ENCODE data around the gene ERBB4.

DNA sequence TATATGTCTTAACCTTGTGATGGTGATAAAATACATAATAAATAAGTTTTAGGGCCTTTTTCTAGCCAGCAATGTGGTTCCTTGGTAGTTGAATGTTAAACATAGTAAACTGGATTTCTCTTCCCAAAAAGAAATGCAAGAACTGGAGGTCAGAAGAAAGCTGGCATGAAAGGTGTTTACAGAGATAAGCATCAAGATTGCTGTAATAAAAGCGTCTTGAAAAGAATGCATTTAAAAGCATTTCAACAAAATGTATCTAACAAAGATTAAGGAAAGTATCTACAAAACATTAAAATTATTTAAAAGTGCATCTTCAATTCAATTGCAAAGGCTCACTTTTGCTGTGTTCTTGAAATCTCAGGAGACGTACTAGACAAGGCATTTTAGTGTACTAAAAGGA lies 419.0 kb downstream of the ERBB4 start:
- TF ChIP-seq, protein P1, sequence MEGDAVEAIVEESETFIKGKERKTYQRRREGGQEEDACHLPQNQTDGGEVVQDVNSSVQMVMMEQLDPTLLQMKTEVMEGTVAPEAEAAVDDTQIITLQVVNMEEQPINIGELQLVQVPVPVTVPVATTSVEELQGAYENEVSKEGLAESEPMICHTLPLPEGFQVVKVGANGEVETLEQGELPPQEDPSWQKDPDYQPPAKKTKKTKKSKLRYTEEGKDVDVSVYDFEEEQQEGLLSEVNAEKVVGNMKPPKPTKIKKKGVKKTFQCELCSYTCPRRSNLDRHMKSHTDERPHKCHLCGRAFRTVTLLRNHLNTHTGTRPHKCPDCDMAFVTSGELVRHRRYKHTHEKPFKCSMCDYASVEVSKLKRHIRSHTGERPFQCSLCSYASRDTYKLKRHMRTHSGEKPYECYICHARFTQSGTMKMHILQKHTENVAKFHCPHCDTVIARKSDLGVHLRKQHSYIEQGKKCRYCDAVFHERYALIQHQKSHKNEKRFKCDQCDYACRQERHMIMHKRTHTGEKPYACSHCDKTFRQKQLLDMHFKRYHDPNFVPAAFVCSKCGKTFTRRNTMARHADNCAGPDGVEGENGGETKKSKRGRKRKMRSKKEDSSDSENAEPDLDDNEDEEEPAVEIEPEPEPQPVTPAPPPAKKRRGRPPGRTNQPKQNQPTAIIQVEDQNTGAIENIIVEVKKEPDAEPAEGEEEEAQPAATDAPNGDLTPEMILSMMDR (IDR thresholded peaks at IDR 0.05), result no peak
- TF ChIP-seq POLR2A (IDR thresholded peaks at IDR 0.05; ENCODE audit: low read length) (no peak), ZSCAN20 (CRISPR knock-in tag; IDR thresholded peaks at IDR 0.05) (no peak), SMC3 (IDR thresholded peaks at IDR 0.05) (no peak), MYC (IDR thresholded peaks at IDR 0.05; ENCODE audit: borderline replicate concordance, low read length) (no peak), ZFP36 (IDR thresholded peaks at IDR 0.05; ENCODE audit: borderline replicate concordance, partially characterized antibody) (no peak), NPAS2 (CRISPR knock-in tag; IDR thresholded peaks at IDR 0.05; ENCODE audit: borderline replicate concordance) (no peak), KDM5A (IDR thresholded peaks at IDR 0.05) (no peak)
- TF ChIP-seq, protein P2, sequence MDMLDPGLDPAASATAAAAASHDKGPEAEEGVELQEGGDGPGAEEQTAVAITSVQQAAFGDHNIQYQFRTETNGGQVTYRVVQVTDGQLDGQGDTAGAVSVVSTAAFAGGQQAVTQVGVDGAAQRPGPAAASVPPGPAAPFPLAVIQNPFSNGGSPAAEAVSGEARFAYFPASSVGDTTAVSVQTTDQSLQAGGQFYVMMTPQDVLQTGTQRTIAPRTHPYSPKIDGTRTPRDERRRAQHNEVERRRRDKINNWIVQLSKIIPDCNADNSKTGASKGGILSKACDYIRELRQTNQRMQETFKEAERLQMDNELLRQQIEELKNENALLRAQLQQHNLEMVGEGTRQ (IDR thresholded peaks at IDR 0.05), result no peak
- TF ChIP-seq, protein P3, sequence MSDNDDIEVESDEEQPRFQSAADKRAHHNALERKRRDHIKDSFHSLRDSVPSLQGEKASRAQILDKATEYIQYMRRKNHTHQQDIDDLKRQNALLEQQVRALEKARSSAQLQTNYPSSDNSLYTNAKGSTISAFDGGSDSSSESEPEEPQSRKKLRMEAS (IDR thresholded peaks at IDR 0.05), result no peak
